Neural progenitor cell (in vitro differentiated cells): ENCODE data around the gene NWD2. TPM values are rescaled to one million over a fixed set of nuclear protein-coding genes. Genes with fewer than 3 reads are reported as not detected.

Source experiments
- DNase-seq: peaks from one replicate; pipeline ENCODE4 v3.0.0-alpha.2; 2016; ENCODE audit warnings: low spot score
- H2AFZ ChIP-seq: fragments of 200-600 bp; sonication (generic); replicated peaks from 2 replicates; pipeline ENCODE4 v1.6.1; 2016; ENCODE audit warnings: antibody characterized with exemption
- H3F3A ChIP-seq: fragments of 200-600 bp; sonication (generic); 2 replicates; pipeline ENCODE4 v1.6.1; 2016; ENCODE audit warnings: antibody characterized with exemption, low read depth
- H3K27ac ChIP-seq: fragments of 200-600 bp; sonication (generic); 2 replicates; pipeline ENCODE4 v1.5.1; 2016; ENCODE audit warnings: mild to moderate bottlenecking
- H3K27me3 ChIP-seq: fragments of 200-600 bp; sonication (generic); 2 replicates; pipeline ENCODE4 v1.6.1; 2016; ENCODE audit warnings: mild to moderate bottlenecking, moderate library complexity
- H3K36me3 ChIP-seq: fragments of 200-600 bp; sonication (generic); 2 replicates; pipeline ENCODE4 v1.5.1; 2016
- H3K4me1 ChIP-seq: fragments of 200-600 bp; sonication (generic); 2 replicates; pipeline ENCODE4 v1.6.1; 2016; ENCODE audit warnings: mixed run types
- H3K4me2 ChIP-seq: fragments of 200-600 bp; sonication (generic); 2 replicates; pipeline ENCODE4 v1.6.1; 2016
- H3K4me3 ChIP-seq: fragments of 200-600 bp; sonication (generic); 2 replicates; pipeline ENCODE4 v1.5.1; 2016
- H3K79me2 ChIP-seq: fragments of 200-600 bp; sonication (generic); 2 replicates; pipeline ENCODE4 v1.6.1; 2016; ENCODE audit warnings: low read depth
- H3K9ac ChIP-seq: fragments of 200-600 bp; sonication (generic); 2 replicates; pipeline ENCODE4 v1.6.1; 2016
- H3K9me3 ChIP-seq: fragments of 200-600 bp; sonication (generic); 2 replicates; pipeline ENCODE4 v1.5.1; 2016; ENCODE audit warnings: low read depth
- H4K20me1 ChIP-seq: fragments of 200-600 bp; sonication (generic); 2 replicates; pipeline ENCODE4 v1.6.1; 2016; ENCODE audit warnings: low read depth
- H3K27ac Mint-ChIP-seq: 3 replicates; pipeline ENCODE4 v1.8.0; 2021; ENCODE audit warnings: mixed read lengths
- H3K27me3 Mint-ChIP-seq: 2 replicates; pipeline ENCODE4 v1.8.0; 2022; ENCODE audit warnings: low read depth, mild to moderate bottlenecking, inconsistent platforms, moderate library complexity, mixed read lengths; ENCODE audit not compliant: insufficient read depth
- H3K36me3 Mint-ChIP-seq: 3 replicates; pipeline ENCODE4 v1.8.0; 2021; ENCODE audit warnings: mixed read lengths
- H3K4me1 Mint-ChIP-seq: 3 replicates; pipeline ENCODE4 v1.8.0; 2021; ENCODE audit warnings: mixed read lengths
- H3K4me3 Mint-ChIP-seq: 3 replicates; pipeline ENCODE4 v1.8.0; 2021; ENCODE audit warnings: mild to moderate bottlenecking, moderate library complexity, mixed read lengths
- H3K9me3 Mint-ChIP-seq: 3 replicates; pipeline ENCODE4 v1.8.0; 2020; ENCODE audit warnings: mixed read lengths
- EZH2 ChIP-seq: fragments of 200-600 bp; sonication (generic); IDR thresholded peaks from 2 replicates; pipeline ENCODE4 v1.6.1; 2017; ENCODE audit warnings: antibody characterized with exemption, mild to moderate bottlenecking, moderate library complexity
- EZH2phosphoT487 ChIP-seq: fragments of 200-600 bp; sonication (generic); IDR thresholded peaks from 2 replicates; pipeline ENCODE4 v1.6.1; 2017; ENCODE audit warnings: antibody characterized with exemption
- total RNA-seq: library from RNA; depleted of rRNA; stranded (reverse); fragments of >200 nt; gene quantifications from 2 replicates; pipeline ENCODE4 v1.2.3, GENCODE V29; 2015; ENCODE audit warnings: low replicate concordance
- TF ChIP-seq, protein P1 (sequence below): fragments of 200-600 bp; sonication (generic); IDR thresholded peaks from 2 replicates; pipeline ENCODE4 v1.5.1; 2017; ENCODE audit warnings: antibody characterized with exemption, mild to moderate bottlenecking

Gene NWD2
- total RNA-seq, 1 donor from 2014 or later = not detected

DNA sequence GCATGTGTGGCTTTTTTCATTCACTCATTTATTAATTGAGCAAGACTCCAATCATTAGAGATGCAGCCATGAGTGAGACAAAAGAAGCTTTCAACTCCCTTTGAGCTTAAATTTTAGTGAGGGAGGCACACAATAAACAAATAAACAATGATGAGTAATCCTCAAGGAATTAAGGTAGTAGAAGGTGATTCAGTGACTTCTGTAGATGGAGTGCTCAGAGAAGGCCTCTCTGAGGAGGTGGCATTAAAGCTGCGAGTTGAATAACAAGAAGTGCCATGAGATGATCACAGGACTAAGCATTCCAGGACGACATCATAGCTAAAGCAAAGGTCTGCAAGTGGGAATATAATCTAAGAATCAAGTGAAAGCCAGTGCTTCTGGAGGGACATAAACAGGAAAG, 77.6 kb downstream of the NWD2 start:
- no peak overlapping the region for H3K27ac Mint-ChIP-seq
- Histone ChIP-seq H3K27me3 (no peaks in the 10 kb centered on the region), H3F3A (no peaks in the 10 kb centered on the region), H3K4me2 (no peak overlapping the region), H3K4me1 (no peaks in the 10 kb centered on the region), H3K79me2 (no peaks in the 10 kb centered on the region), H4K20me1 (no peaks in the 10 kb centered on the region), H3K9ac (no peak overlapping the region), H3K36me3 (no peaks in the 10 kb centered on the region), H3K9me3 (no peaks in the 10 kb centered on the region), H3K27ac (no peak overlapping the region), H3K4me3 (no peak overlapping the region), H2AFZ (peak overlapping the region; percentile 57)
- H3K4me1 Mint-ChIP-seq = no peaks in the 10 kb centered on the region
- DNase-seq = no peak
- H3K9me3 Mint-ChIP-seq = no peaks in the 10 kb centered on the region
- no peak overlapping the region for H3K4me3 Mint-ChIP-seq
- H3K27me3 Mint-ChIP-seq = peaks cover 4% of the 10 kb centered on the region
- TF ChIP-seq EZH2phosphoT487 (no peak), EZH2 (no peak)
- TF ChIP-seq, protein P1, sequence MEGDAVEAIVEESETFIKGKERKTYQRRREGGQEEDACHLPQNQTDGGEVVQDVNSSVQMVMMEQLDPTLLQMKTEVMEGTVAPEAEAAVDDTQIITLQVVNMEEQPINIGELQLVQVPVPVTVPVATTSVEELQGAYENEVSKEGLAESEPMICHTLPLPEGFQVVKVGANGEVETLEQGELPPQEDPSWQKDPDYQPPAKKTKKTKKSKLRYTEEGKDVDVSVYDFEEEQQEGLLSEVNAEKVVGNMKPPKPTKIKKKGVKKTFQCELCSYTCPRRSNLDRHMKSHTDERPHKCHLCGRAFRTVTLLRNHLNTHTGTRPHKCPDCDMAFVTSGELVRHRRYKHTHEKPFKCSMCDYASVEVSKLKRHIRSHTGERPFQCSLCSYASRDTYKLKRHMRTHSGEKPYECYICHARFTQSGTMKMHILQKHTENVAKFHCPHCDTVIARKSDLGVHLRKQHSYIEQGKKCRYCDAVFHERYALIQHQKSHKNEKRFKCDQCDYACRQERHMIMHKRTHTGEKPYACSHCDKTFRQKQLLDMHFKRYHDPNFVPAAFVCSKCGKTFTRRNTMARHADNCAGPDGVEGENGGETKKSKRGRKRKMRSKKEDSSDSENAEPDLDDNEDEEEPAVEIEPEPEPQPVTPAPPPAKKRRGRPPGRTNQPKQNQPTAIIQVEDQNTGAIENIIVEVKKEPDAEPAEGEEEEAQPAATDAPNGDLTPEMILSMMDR = no peak
- no peaks in the 10 kb centered on the region for H3K36me3 Mint-ChIP-seq

DNA sequence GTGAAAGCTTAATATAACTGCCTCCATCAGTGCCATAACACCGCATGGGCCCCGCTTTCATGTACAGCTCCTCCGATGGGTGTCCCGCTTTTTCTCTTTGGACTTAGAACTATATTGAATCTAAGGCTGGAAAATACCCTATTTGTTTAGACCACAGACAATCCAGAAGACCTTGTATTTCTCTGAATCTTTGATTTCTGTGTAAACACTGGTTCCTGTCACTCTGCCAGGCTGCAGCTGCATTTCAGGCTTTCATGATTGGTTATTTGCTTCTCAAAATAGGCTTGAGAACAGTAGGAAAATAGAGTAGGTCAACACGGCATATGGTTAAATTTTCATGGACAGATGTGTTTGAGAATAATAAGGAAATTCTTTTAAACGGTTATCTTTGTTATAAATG, 80.0 kb downstream of the NWD2 start:
- no peaks in the 10 kb centered on the region for H3K36me3 Mint-ChIP-seq
- Histone ChIP-seq H3K27ac (no peak overlapping the region), H3K9me3 (no peaks in the 10 kb centered on the region), H3K27me3 (no peaks in the 10 kb centered on the region), H4K20me1 (no peaks in the 10 kb centered on the region), H3K9ac (no peak overlapping the region), H2AFZ (no peak overlapping the region), H3K4me2 (no peak overlapping the region), H3K4me1 (no peaks in the 10 kb centered on the region), H3K79me2 (no peaks in the 10 kb centered on the region), H3K36me3 (no peaks in the 10 kb centered on the region), H3K4me3 (no peak overlapping the region), H3F3A (no peaks in the 10 kb centered on the region)
- TF ChIP-seq, protein P1 = no peak
- TF ChIP-seq EZH2phosphoT487 = no peak
- no peak for TF ChIP-seq EZH2
- H3K27me3 Mint-ChIP-seq = peaks cover 4% of the 10 kb centered on the region
- no peak for DNase-seq
- no peak overlapping the region for H3K27ac Mint-ChIP-seq
- no peak overlapping the region for H3K4me3 Mint-ChIP-seq
- H3K9me3 Mint-ChIP-seq = no peaks in the 10 kb centered on the region
- H3K4me1 Mint-ChIP-seq = no peaks in the 10 kb centered on the region

DNA sequence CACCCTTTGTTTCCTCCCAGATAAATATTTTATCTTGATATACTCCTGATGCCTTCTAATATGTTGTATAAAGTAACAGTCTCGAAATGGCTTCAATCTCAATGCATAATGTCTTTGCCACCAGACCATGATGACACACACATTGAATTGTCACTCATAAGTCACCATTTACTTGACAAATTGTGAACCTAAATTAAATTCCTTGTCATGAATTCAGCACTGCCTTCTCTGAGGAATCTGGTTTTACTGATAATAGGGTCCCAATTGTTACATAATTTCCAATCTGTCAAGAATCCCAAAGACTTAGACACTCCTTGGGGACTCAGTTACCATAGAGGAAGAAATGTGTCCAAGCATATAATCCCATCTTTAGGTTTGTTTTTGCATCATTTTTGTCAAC, 82.3 kb downstream of the NWD2 start:
- H3K4me3 ChIP-seq = no peak overlapping the region
- Mint-ChIP-seq H3K36me3 (no peaks in the 10 kb centered on the region), H3K27ac (no peak overlapping the region), H3K9me3 (peaks cover 2% of the 10 kb centered on the region), H3K4me3 (no peak overlapping the region), H3K27me3 (no peaks in the 10 kb centered on the region), H3K4me1 (no peaks in the 10 kb centered on the region)
- TF ChIP-seq EZH2 (no peak), EZH2phosphoT487 (no peak)
- TF ChIP-seq, protein P1 = no peak
- H3K4me2 ChIP-seq = no peak overlapping the region
- H3K79me2 ChIP-seq = no peaks in the 10 kb centered on the region
- H3K4me1 ChIP-seq = no peaks in the 10 kb centered on the region
- no peaks in the 10 kb centered on the region for H3K9me3 ChIP-seq
- no peaks in the 10 kb centered on the region for H4K20me1 ChIP-seq
- no peak overlapping the region for H3K27ac ChIP-seq
- H3F3A ChIP-seq = no peaks in the 10 kb centered on the region
- no peaks in the 10 kb centered on the region for H3K27me3 ChIP-seq
- H2AFZ ChIP-seq = no peak overlapping the region
- no peak for DNase-seq
- no peak overlapping the region for H3K9ac ChIP-seq
- no peaks in the 10 kb centered on the region for H3K36me3 ChIP-seq

DNA sequence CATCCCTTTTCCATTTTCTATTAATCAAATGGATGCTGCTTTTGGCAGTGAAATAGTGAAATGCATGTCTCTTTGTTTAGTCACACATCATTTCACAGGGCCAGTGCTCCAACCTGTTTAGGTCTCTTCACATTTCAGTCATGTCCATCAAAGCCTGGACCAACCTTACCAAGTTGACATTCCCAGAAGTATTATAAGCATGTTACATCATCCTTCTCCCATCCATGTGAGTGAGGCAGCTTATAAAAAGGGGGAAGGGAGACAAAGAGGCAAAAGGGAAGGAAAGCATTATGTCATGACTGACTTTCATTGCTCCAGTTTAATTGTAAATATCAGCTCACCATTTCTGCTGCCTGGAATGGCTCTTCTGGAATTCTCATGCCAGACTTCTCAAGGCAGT, 94.4 kb downstream of the NWD2 start:
- Mint-ChIP-seq H3K4me1 (no peaks in the 10 kb centered on the region), H3K27ac (no peak overlapping the region)

More for the DNA sequence above, 94.4 kb downstream of the NWD2 start:
- no peak overlapping the region for H3K4me3 ChIP-seq
- Mint-ChIP-seq H3K27me3 (peaks cover 2% of the 10 kb centered on the region), H3K4me3 (no peak overlapping the region), H3K9me3 (peaks cover 8% of the 10 kb centered on the region), H3K36me3 (no peaks in the 10 kb centered on the region)
- no peaks in the 10 kb centered on the region for H3F3A ChIP-seq
- TF ChIP-seq EZH2 (no peak), EZH2phosphoT487 (no peak)
- TF ChIP-seq, protein P1 = no peak
- H2AFZ ChIP-seq = no peak overlapping the region
- DNase-seq = no peak
- H3K4me1 ChIP-seq = no peaks in the 10 kb centered on the region
- H3K9me3 ChIP-seq = no peaks in the 10 kb centered on the region
- no peaks in the 10 kb centered on the region for H3K27me3 ChIP-seq
- no peaks in the 10 kb centered on the region for H3K36me3 ChIP-seq
- no peak overlapping the region for H3K27ac ChIP-seq
- no peaks in the 10 kb centered on the region for H4K20me1 ChIP-seq
- H3K9ac ChIP-seq = no peak overlapping the region
- H3K79me2 ChIP-seq = no peaks in the 10 kb centered on the region
- no peak overlapping the region for H3K4me2 ChIP-seq
